A549 (cell line): Measurements from ENCODE around the gene AQP5. TPM values are rescaled to one million over a fixed set of nuclear protein-coding genes. Genes with fewer than 3 reads are reported as not detected.

ENCODE experiments used
- ATAC-seq, 2 experiments: fragments of 200-7000 bp in 1 of 2; fragments of >200 bp in 1 of 2; cut with Nextera tagmentation in 1 of 2; cut with Tn5 transposase in 1 of 2; 3 replicates each; pipeline versions ENCODE4 v1.8.0 to v1.9.1; 2018 to 2020; ENCODE audit warnings: mild to moderate bottlenecking in 1 of 2, moderate library complexity in 1 of 2
- CTCF ChIA-PET: fragments of 300-600 bp; sonication (Branson Sonifier 250); formaldehyde crosslinking; extraction: SDS; loops from one replicate; lab custom pipeline; 2021; ENCODE audit warnings: antibody characterized with exemption, inconsistent platforms; lab: Yijun Ruan, JAX
- POLR2A ChIA-PET: fragments of 350-600 bp; formaldehyde crosslinking; extraction: SDS; loops from one replicate; lab custom pipeline; 2021; ENCODE audit warnings: antibody characterized with exemption, inconsistent platforms; lab: Yijun Ruan, JAX
- DNase-seq, 2 experiments: peaks; one replicate each; pipeline versions ENCODE4 v3.0.0 to v3.0.0-alpha.2; 2011 to 2016; ENCODE audit warnings: low read depth in 1 of 2, low spot score in 1 of 2
- FAIRE-seq: peaks from 2 replicates; lab custom pipeline; 2011; peaks lifted over from hg19 to GRCh38; lab: Jason Lieb, UNC
- H3K27ac ChIP-seq, 2 experiments: fragments of >200 bp; sonication (Bioruptor Twin); formaldehyde crosslinking; 3 replicates each; pipeline ENCODE4 v1.5.1; 2016 to 2017
- H3K4me1 ChIP-seq: fragments of >200 bp; sonication (Bioruptor Twin); formaldehyde crosslinking; 3 replicates; pipeline ENCODE4 v1.6.1; 2016
- H3K4me2 ChIP-seq: fragments of >200 bp; sonication (Bioruptor Twin); formaldehyde crosslinking; 3 replicates; pipeline ENCODE4 v1.6.1; 2016
- H3K4me3 ChIP-seq: fragments of >200 bp; sonication (Bioruptor Twin); formaldehyde crosslinking; 3 replicates; pipeline ENCODE4 v1.5.1; 2016
- H3K9me3 ChIP-seq: fragments of >200 bp; sonication (Bioruptor Twin); formaldehyde crosslinking; 3 replicates; pipeline ENCODE4 v1.6.1; 2016
- BCL3 ChIP-seq: fragments of >200 bp; sonication (Bioruptor Twin); formaldehyde crosslinking; IDR thresholded peaks from 3 replicates; pipeline ENCODE4 v1.6.1; 2016
- BHLHE40 ChIP-seq: IDR thresholded peaks from 2 replicates; pipeline ENCODE4 v1.6.1; 2012; ENCODE audit warnings: low read depth, low read length, inconsistent platforms
- HOXB5 ChIP-seq: fragments of 250-450 bp; sonication (Bioruptor Pico); IDR thresholded peaks from 2 replicates; pipeline ENCODE4 v1.5.0; 2020; ENCODE audit warnings: mild to moderate bottlenecking, moderate library complexity
- JUNB ChIP-seq: fragments of >200 bp; sonication (Bioruptor Twin); formaldehyde crosslinking; IDR thresholded peaks from 2 replicates; pipeline ENCODE4 v1.6.1; 2016
- MAX ChIP-seq: IDR thresholded peaks from 2 replicates; pipeline ENCODE4 v1.6.1; 2012
- MAZ ChIP-seq: fragments of 150-350 bp; IDR thresholded peaks from 2 replicates; pipeline ENCODE4 v1.6.1; 2014; ENCODE audit warnings: antibody characterized with exemption, low read depth, low read length, borderline replicate concordance
- RAD21 ChIP-seq, 2 experiments: fragments of >200 bp in 1 of 2; sonication (Bioruptor Twin) in 1 of 2; formaldehyde crosslinking in 1 of 2; IDR thresholded peaks in 1 of 2; conservative IDR thresholded peaks in 1 of 2; 2 replicates in 1 of 2; 3 replicates in 1 of 2; pipeline ENCODE4 v1.6.1; 2012 to 2018; ENCODE audit warnings: inconsistent platforms in 1 of 2
- ZFP36 ChIP-seq: fragments of 450-650 bp; IDR thresholded peaks from 2 replicates; pipeline ENCODE4 v1.6.1; 2014; ENCODE audit warnings: borderline replicate concordance; ENCODE audit not compliant: partially characterized antibody
- WGBS: methylation state at CpG from one replicate; pipeline ENCODE4 v1.1.6; 2017; ENCODE audit errors: missing lambda C conversion rate; 5-methylcytosine and 5-hydroxymethylcytosine counted together
- polyA plus RNA-seq, 4 experiments: library from polyadenylated mRNA; depleted of rRNA in 3 of 4; stranded (reverse); fragments of >200 nt; fragmentation: RNase III in 1 of 4; extraction: RNeasy Plus Mini Kit Qiagen cat#74134 plus additional on column Dnase treatment in 1 of 4; gene quantifications; 2 replicates in 3 of 4; 3 replicates in 1 of 4; pipeline ENCODE4 v1.2.3, GENCODE V29; 2011 to 2017
- TF ChIP-seq, protein P1 (sequence below): fragments of 200-600 bp; sonication (generic); IDR thresholded peaks from 2 replicates; pipeline ENCODE4 v1.6.1; 2016; ENCODE audit warnings: antibody characterized with exemption, mild to moderate bottlenecking, moderate library complexity

AQP5 gene
- polyA plus RNA-seq, 2 of the 4 experiments (the other 2 are of a cell fraction): not detected

GRCh38 chr12:49947593-49948226 lies 14.0 kb upstream of the AQP5 start:
- ChIA-PET POLR2A (no interaction called here), CTCF (interaction anchor here (0.9 to 7.7 kb wide), 6 partner anchors 16 to 127 kb away, joined by 3 to 193 read pairs (median 4); partner anchors contain the start of gene AQP5)
- Histone ChIP-seq H3K4me3 (no peak overlapping the region), H3K27ac (no peak overlapping the region)
- no peak for FAIRE-seq
- WGBS: 78% methylated on average over 7 of the region's 7 CpGs
- TF ChIP-seq BCL3: no peak
- TF ChIP-seq, protein P1, sequence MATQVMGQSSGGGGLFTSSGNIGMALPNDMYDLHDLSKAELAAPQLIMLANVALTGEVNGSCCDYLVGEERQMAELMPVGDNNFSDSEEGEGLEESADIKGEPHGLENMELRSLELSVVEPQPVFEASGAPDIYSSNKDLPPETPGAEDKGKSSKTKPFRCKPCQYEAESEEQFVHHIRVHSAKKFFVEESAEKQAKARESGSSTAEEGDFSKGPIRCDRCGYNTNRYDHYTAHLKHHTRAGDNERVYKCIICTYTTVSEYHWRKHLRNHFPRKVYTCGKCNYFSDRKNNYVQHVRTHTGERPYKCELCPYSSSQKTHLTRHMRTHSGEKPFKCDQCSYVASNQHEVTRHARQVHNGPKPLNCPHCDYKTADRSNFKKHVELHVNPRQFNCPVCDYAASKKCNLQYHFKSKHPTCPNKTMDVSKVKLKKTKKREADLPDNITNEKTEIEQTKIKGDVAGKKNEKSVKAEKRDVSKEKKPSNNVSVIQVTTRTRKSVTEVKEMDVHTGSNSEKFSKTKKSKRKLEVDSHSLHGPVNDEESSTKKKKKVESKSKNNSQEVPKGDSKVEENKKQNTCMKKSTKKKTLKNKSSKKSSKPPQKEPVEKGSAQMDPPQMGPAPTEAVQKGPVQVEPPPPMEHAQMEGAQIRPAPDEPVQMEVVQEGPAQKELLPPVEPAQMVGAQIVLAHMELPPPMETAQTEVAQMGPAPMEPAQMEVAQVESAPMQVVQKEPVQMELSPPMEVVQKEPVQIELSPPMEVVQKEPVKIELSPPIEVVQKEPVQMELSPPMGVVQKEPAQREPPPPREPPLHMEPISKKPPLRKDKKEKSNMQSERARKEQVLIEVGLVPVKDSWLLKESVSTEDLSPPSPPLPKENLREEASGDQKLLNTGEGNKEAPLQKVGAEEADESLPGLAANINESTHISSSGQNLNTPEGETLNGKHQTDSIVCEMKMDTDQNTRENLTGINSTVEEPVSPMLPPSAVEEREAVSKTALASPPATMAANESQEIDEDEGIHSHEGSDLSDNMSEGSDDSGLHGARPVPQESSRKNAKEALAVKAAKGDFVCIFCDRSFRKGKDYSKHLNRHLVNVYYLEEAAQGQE: no peak
- TF ChIP-seq RAD21 (conservative IDR thresholded peaks at IDR 0.05 in 1 of 2, IDR thresholded peaks at IDR 0.05 in 1 of 2): no peak
- TF ChIP-seq, all 56 proteins: peak for 0
- H3K4me1 ChIP-seq: 0 out of 3 replicates have a peak, but pooled peaks cover 7% of the 10 kb centered on the region
- no peaks in the 10 kb centered on the region for H3K9me3 ChIP-seq
- H3K4me2 ChIP-seq: no peak overlapping the region
- ATAC-seq: no peak
- DNase-seq: no peak

DNA sequence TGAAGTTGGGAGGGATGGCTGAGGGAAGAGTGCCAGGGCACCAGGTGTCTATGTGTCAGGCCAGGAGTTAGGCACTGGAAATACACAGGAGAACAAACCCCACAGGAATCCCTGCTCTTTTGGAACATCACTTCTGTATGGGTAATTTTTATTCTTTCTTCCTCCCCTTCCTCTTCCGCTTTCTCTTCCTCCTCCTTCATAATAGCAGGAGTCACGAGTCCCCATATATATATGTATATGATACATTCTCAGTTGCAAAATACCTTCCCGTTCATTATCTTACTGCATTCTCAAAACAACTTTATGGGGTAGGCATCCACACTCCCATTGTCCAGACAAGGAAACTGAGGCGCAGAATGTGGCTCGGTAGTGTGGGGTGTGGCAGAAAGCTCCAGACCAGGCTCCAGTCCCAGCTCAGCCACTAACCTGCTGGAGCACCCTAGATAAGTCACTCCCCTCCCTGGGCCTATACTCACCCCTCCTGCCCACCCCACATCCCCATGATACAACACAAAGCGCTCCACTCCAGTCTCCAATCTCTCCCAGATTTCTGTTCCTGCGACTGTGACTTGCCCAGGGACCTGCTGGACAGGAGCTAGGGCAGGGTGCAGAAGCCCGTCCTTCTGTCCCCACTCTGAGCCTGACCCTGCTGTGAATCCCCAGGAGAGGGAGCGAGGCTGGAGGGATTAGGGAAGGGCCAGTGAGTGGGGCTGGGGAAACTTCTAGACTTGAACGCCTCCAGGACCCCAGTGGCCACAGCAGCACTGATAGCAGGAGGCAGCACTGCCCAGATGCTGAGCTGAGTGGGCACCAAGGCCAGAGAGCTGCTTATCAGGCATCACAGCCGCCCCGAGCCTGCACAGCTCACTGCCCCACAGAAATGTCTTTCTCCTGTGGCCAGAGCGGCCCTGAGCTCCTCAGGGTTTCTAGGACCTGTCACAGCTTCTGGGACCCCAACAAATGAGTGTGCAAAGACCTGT lies 12.5 kb upstream of the AQP5 start:
- CTCF ChIA-PET: interaction anchor here (0.6 to 7.7 kb wide), 7 partner anchors 14 to 312 kb away, joined by 4 to 193 read pairs (median 6); partner anchors contain the start of gene AQP5
- WGBS: 66% methylated on average over 13 of the region's 13 CpGs
- H3K9me3 ChIP-seq: no peaks in the 10 kb centered on the region
- 0 out of 3 replicates have a peak, but pooled peaks cover 7% of the 10 kb centered on the region for H3K4me1 ChIP-seq
- ATAC-seq: no peak
- POLR2A ChIA-PET: no interaction called here
- H3K4me3 ChIP-seq: no peak overlapping the region
- TF ChIP-seq MAX (no peak), BHLHE40 (no peak), ZFP36 (no peak), JUNB (no peak), MAZ (no peak), HOXB5 (CRISPR knock-in tag) (no peak)
- TF ChIP-seq, protein P1: no peak
- TF ChIP-seq, all 56 proteins: peak for 0
- Histone ChIP-seq H3K27ac (no peak overlapping the region), H3K4me2 (no peak overlapping the region)
- no peak for FAIRE-seq
- DNase-seq: no peak
